Skeletal muscle satellite cell (primary cell): ENCODE results near the gene TM9SF1.

ENCODE experiments used
- H3K27me3 ChIP-seq: 2 replicates; pipeline ENCODE4 v1.7.0; 2013; ENCODE audit warnings: low read length; ENCODE audit not compliant: control insufficient read depth, insufficient read depth
- H3K36me3 ChIP-seq: 2 replicates; pipeline ENCODE4 v1.7.0; 2013; ENCODE audit warnings: mild to moderate bottlenecking, control low read depth, low read length; ENCODE audit not compliant: insufficient read depth
- H3K4me1 ChIP-seq: 2 replicates; pipeline ENCODE4 v1.7.0; 2013; ENCODE audit warnings: low read length; ENCODE audit not compliant: control insufficient read depth, insufficient read depth
- H3K4me2 ChIP-seq: 2 replicates; pipeline ENCODE4 v1.7.0; 2013; ENCODE audit warnings: mild to moderate bottlenecking, low read length
- H3K4me3 ChIP-seq: 2 replicates; pipeline ENCODE4 v1.7.0; 2013; ENCODE audit warnings: low read length
- H3K9ac ChIP-seq: 2 replicates; pipeline ENCODE4 v1.7.0; 2013; ENCODE audit warnings: mild to moderate bottlenecking, low read depth, low read length, moderate library complexity
- H3K9me3 ChIP-seq: replicated peaks from 2 replicates; pipeline ENCODE4 v1.7.0; 2013; ENCODE audit warnings: mild to moderate bottlenecking, control low read depth, low read length

The TM9SF1 gene

GRCh38 chr14:24189460-24189859, 5.8 kb downstream of the TM9SF1 start:
- H3K4me2 ChIP-seq = peak overlapping the region; percentile 96
- H3K36me3 ChIP-seq = peaks cover 44% of the 10 kb centered on the region
- H3K4me1 ChIP-seq = peaks cover 22% of the 10 kb centered on the region
- peak overlapping the region; percentile 35 for H3K9ac ChIP-seq
- no peaks in the 10 kb centered on the region for H3K27me3 ChIP-seq
- H3K4me3 ChIP-seq = no peak overlapping the region
- no peaks in the 10 kb centered on the region for H3K9me3 ChIP-seq

DNA sequence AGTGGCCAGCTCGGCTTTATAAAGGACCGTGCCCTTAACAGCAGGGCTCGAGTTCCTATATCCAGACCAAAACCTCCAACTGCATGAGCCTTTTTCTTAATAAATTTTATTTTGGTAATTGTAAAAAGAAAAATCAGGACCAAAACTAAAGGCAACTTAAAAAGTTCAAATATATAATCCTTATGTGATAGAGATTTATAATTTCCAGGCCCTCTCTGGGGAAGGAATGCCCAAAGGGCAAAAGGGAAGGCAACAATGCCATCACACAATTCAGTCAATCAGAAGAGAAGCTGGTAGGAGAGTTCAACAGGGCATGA, 6.2 kb downstream of the TM9SF1 start:
- H3K4me2 ChIP-seq = peak overlapping the region; percentile 96
- peak overlapping the region; percentile 35 for H3K9ac ChIP-seq
- no peak overlapping the region for H3K4me3 ChIP-seq
- no peaks in the 10 kb centered on the region for H3K9me3 ChIP-seq
- no peaks in the 10 kb centered on the region for H3K27me3 ChIP-seq
- peaks cover 17% of the 10 kb centered on the region for H3K4me1 ChIP-seq
- H3K36me3 ChIP-seq = peaks cover 49% of the 10 kb centered on the region

DNA sequence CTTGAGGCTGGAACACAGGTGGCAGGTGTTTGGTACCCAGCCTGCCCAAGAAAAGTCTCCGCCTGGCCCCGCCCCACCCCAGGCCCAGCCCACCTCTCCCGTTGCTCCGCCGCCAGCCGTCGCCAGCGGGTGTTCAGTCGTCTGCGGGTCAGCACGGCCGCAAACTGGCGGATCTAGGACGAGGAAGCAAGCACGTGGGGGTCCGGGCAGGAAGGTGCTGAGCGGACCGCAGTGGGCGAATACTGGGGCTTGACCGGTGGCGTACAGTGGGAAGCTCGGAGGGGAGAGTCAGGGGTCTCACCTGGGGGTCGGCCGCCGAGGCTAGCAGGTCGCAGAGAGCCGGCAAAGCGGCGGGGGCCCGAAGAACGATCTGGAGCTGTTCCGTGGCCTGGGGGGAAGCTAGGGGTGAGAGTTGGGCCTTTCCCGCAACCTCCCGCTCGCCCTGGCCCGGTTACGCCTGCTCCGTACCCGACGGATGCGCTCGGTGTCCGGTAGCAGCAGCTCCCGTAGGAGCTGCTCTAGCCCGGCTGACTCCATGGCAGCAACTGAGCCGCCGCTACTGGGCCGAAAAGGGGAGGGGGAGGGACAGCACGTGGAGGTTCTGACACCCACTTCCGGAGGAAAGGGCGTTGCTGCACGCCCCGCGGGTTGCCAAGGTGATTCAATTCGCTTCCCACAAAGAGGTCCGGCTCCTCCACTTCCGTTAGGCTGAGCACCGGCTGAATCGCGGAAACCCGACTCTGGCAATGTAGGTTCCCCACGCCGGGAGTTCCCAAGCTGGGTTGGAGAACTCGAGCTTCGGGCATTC, 6.8 kb downstream of the TM9SF1 start, which contains the start of gene IPO4:
Gene IPO4, minus strand, starts transcription at position 566 of the 808 bp plus-strand sequence. Its CDS starts 29 bp downstream, at position 537.
- Histone ChIP-seq H3K9me3 (no peaks in the 10 kb centered on the region), H3K4me1 (peaks cover 15% of the 10 kb centered on the region), H3K4me2 (peak within 1 kb of the TSS; percentile 96), H3K4me3 (peak within 1 kb of the TSS; percentile 82), H3K27me3 (no peaks in the 10 kb centered on the region), H3K36me3 (peaks cover 52% of the 10 kb centered on the region), H3K9ac (peak within 1 kb of the TSS; percentile 84)

DNA sequence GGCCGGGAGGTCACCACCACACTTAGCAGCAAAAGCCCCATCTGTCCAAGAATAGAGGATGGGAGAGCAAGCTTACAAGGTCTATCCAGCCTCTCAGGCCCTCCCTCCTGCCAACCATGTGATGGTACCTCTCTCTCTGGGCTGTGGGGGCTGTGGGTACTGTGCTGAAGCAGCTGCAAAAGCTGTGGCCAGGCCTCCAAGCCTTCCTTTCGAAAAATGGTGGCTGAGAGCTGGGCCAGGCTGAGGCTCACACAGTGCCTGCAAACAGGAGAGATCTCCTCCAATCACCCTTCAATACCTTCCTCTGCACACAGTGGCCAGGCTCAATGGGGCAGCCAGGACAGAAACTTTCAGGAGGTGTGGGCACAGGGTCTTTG, 7.7 kb downstream of the TM9SF1 start:
- Histone ChIP-seq H3K9ac (peak overlapping the region; percentile 84), H3K4me1 (peaks cover 15% of the 10 kb centered on the region), H3K27me3 (no peaks in the 10 kb centered on the region), H3K4me3 (peak overlapping the region; percentile 82), H3K9me3 (no peaks in the 10 kb centered on the region), H3K36me3 (peaks cover 51% of the 10 kb centered on the region), H3K4me2 (peak overlapping the region; percentile 96)

GRCh38 chr14:24186831-24187538, 8.3 kb downstream of the TM9SF1 start:
- Histone ChIP-seq H3K9ac (peak overlapping the region; percentile 84), H3K9me3 (no peaks in the 10 kb centered on the region), H3K4me1 (peaks cover 15% of the 10 kb centered on the region), H3K4me2 (peak overlapping the region; percentile 96), H3K4me3 (peak overlapping the region; percentile 82), H3K27me3 (no peaks in the 10 kb centered on the region), H3K36me3 (peaks cover 52% of the 10 kb centered on the region)

DNA sequence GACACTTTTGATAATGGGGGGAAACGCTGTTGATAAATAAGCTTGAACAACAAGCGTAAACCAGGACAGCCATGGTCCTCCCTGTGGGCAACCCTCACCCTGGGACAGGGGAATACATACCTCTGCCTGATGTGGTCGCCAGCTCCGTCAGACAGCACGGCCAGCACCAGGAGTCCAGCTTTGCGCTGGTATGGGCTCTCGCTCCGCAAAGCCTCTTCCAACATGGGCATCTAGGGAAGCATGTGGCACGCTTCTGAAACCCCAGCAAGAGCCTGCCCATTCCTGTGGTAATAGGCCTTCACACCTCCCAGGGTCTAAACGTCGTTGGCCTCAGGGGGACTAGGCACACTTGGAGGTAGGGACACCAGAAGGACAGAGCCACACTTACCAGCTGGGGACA, 9.5 kb downstream of the TM9SF1 start:
- no peak overlapping the region for H3K4me2 ChIP-seq
- H3K36me3 ChIP-seq = peaks cover 61% of the 10 kb centered on the region
- H3K4me3 ChIP-seq = no peak overlapping the region
- no peaks in the 10 kb centered on the region for H3K9me3 ChIP-seq
- H3K27me3 ChIP-seq = no peaks in the 10 kb centered on the region
- peaks cover 15% of the 10 kb centered on the region for H3K4me1 ChIP-seq
- no peak overlapping the region for H3K9ac ChIP-seq

GRCh38 chr14:24185026-24185425, 10.2 kb downstream of the TM9SF1 start:
- Histone ChIP-seq H3K4me2 (no peak overlapping the region), H3K9me3 (no peaks in the 10 kb centered on the region), H3K36me3 (peaks cover 64% of the 10 kb centered on the region), H3K4me3 (no peak overlapping the region), H3K27me3 (no peaks in the 10 kb centered on the region), H3K9ac (no peak overlapping the region), H3K4me1 (peaks cover 22% of the 10 kb centered on the region)

GRCh38 chr14:24184104-24184970, 10.9 kb downstream of the TM9SF1 start:
- peaks cover 68% of the 10 kb centered on the region for H3K36me3 ChIP-seq
- no peaks in the 10 kb centered on the region for H3K27me3 ChIP-seq
- H3K9me3 ChIP-seq = no peaks in the 10 kb centered on the region
- peaks cover 29% of the 10 kb centered on the region for H3K4me1 ChIP-seq
- H3K4me2 ChIP-seq = no peak overlapping the region
- H3K4me3 ChIP-seq = no peak overlapping the region
- no peak overlapping the region for H3K9ac ChIP-seq

DNA sequence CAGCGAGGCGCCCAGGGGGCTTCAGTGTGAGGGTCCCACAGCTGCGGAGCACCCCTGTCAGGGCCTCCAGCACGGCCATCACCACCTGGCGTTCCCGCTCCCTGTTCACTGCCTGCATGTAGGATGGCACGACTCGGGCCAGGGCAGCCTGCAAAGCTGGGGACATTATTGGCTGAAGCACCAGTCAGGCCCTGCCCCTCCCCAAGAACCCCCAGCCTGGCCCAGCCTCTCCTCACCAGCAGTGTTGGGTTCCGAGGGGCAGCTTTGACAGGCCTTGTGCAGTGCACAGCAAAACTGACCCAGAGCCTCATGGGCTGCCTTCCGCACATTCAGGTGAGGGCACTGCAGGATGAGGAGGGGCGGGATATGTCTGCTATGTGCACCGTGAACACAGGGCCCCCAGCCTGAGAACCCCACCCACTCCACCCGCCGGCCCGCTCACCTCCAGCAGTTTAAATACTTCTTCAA, 12.2 kb downstream of the TM9SF1 start:
- Histone ChIP-seq H3K36me3 (peaks cover 81% of the 10 kb centered on the region), H3K4me3 (no peak overlapping the region), H3K9me3 (no peaks in the 10 kb centered on the region), H3K4me2 (no peak overlapping the region), H3K4me1 (peaks cover 22% of the 10 kb centered on the region), H3K9ac (no peak overlapping the region), H3K27me3 (no peaks in the 10 kb centered on the region)

GRCh38 chr14:24182110-24182882, 12.9 kb downstream of the TM9SF1 start:
- Histone ChIP-seq H3K4me2 (no peak overlapping the region), H3K4me3 (no peak overlapping the region), H3K36me3 (peaks cover 86% of the 10 kb centered on the region), H3K4me1 (peaks cover 14% of the 10 kb centered on the region), H3K9me3 (no peaks in the 10 kb centered on the region), H3K27me3 (no peaks in the 10 kb centered on the region), H3K9ac (no peak overlapping the region)
